Gastroesophageal sphincter (tissue), 4 donors: ENCODE measurements around the gene PLXDC1. TPM values are rescaled to one million over a fixed set of nuclear protein-coding genes. Genes with fewer than 3 reads are reported as not detected.

Experiments
- ATAC-seq: fragments of 150-250 bp; one replicate; pipeline ENCODE4 v1.9.1; 2016; ENCODE audit warnings: mild to moderate bottlenecking, moderate library complexity
- H3K27ac ChIP-seq, 4 donors: fragments of 200-600 bp; sonication (generic) in 3 of 4; 1 replicate in 3 of 4; 2 replicates in 1 of 4; pipeline ENCODE4 v1.5.1; 2016 to 2019
- H3K27me3 ChIP-seq: fragments of 200-600 bp; sonication (generic); one replicate; pipeline ENCODE4 v1.5.1; 2019
- H3K36me3 ChIP-seq, 2 donors: fragments of 200-600 bp; sonication (generic); one replicate each; pipeline ENCODE4 v1.5.1; 2019; ENCODE audit warnings: control low read depth in 1 of 2
- H3K4me1 ChIP-seq, 3 donors: fragments of 200-600 bp; sonication (generic); 1 replicate in 2 of 3; 2 replicates in 1 of 3; pipeline ENCODE4 v1.5.1; 2016 to 2019; ENCODE audit warnings: control low read depth in 2 of 3
- H3K4me3 ChIP-seq, 2 donors: fragments of 200-600 bp; sonication (generic); one replicate each; pipeline ENCODE4 v1.5.1; 2019; ENCODE audit warnings: mild to moderate bottlenecking in 1 of 2, moderate library complexity in 1 of 2
- H3K9me3 ChIP-seq, 3 donors: fragments of 200-600 bp; sonication (generic); one replicate each; pipeline ENCODE4 v1.5.1; 2017 to 2019; ENCODE audit warnings: control low read depth in 2 of 3
- CTCF ChIP-seq, 4 experiments: fragments of 200-600 bp in 2 of 4; fragments of 450-650 bp in 2 of 4; sonication (generic) in 1 of 4; IDR thresholded peaks; one replicate each; pipeline ENCODE4 v1.5.1; 2017 to 2019; ENCODE audit warnings: antibody characterized with exemption in 4 of 4, mild to moderate bottlenecking in 2 of 4, moderate library complexity in 2 of 4
- EP300 ChIP-seq: sonication (generic); formaldehyde crosslinking; IDR thresholded peaks from one replicate; pipeline ENCODE4 v1.6.1; 2017; ENCODE audit warnings: antibody characterized with exemption, mild to moderate bottlenecking
- POLR2A ChIP-seq, 2 donors: fragments of 450-650 bp; IDR thresholded peaks; one replicate each; pipeline ENCODE4 v1.6.1; 2017; ENCODE audit warnings: antibody characterized with exemption in 2 of 2, mild to moderate bottlenecking in 2 of 2, moderate library complexity in 1 of 2
- POLR2AphosphoS5 ChIP-seq: sonication (generic); formaldehyde crosslinking; IDR thresholded peaks from one replicate; pipeline ENCODE4 v1.6.1; 2017; ENCODE audit warnings: antibody characterized with exemption
- WGBS, 2 donors: methylation state at CpG; one replicate each; pipeline ENCODE4 v1.1.5; 2018; ENCODE audit warnings: low coverage in 1 of 2; 5-methylcytosine and 5-hydroxymethylcytosine counted together
- total RNA-seq, 4 donors: library from RNA; depleted of rRNA; stranded (reverse); fragments of >200 nt; gene quantifications; one replicate each; pipeline ENCODE4 v1.1.0, GENCODE V29; 2016

PLXDC1 gene
- total RNA-seq, 4 donors from 2014 or later, result 5.5 to 21.6 (median 17.4) TPM

GRCh38 chr17:39151943-39152818, 744 bp upstream of the PLXDC1 start:
- no peak for ATAC-seq
- Histone ChIP-seq H3K4me1 (peaks cover 0 to 47% (median 20%) of the 10 kb centered on the region in 3 donors), H3K27me3 (peaks cover 36% of the 10 kb centered on the region), H3K36me3 (no peaks in the 10 kb centered on the region), H3K9me3 (no peaks in the 10 kb centered on the region), H3K27ac (peak overlapping the region in 3 of 4 donors; percentile 65 to 90 (median 85)), H3K4me3 (peak overlapping the region; percentile 49 to 67)
- TF ChIP-seq EP300, result no peak
- TF ChIP-seq POLR2AphosphoS5, result no peak
- no peak for TF ChIP-seq CTCF (IDR thresholded peaks at IDR 0.05)
- TF ChIP-seq POLR2A (IDR thresholded peaks at IDR 0.05), result no peak
- WGBS, 2 donors, result 15 to 16% methylated on average over 6 to 19 of the region's 25 CpGs

GRCh38 chr17:39150795-39151149, 665 bp downstream of the PLXDC1 start:
- Histone ChIP-seq H3K27ac (peak overlapping the region in 3 of 4 donors; percentile 65 to 90 (median 85)), H3K9me3 (no peaks in the 10 kb centered on the region), H3K4me3 (peak overlapping the region in 1 of 2 donors; percentile 67), H3K27me3 (peaks cover 30% of the 10 kb centered on the region), H3K36me3 (no peaks in the 10 kb centered on the region), H3K4me1 (peaks cover 0 to 47% (median 20%) of the 10 kb centered on the region in 3 donors)
- no peak for ATAC-seq
- TF ChIP-seq CTCF (IDR thresholded peaks at IDR 0.05), result no peak
- TF ChIP-seq EP300, result no peak
- no peak for TF ChIP-seq POLR2AphosphoS5
- no peak for TF ChIP-seq POLR2A (IDR thresholded peaks at IDR 0.05)
- WGBS, 2 donors, result 67% methylated on average over 3 of the region's 5 CpGs; no CpG with 5 or more reads in 1 of the 2 donors

GRCh38 chr17:39150104-39150634, 1.3 kb downstream of the PLXDC1 start:
- Histone ChIP-seq H3K4me3 (peak overlapping the region in 1 of 2 donors; percentile 67), H3K4me1 (peaks cover 0 to 52% (median 20%) of the 10 kb centered on the region in 3 donors), H3K36me3 (no peaks in the 10 kb centered on the region), H3K27ac (peak overlapping the region in 2 of 4 donors; percentile 85 to 90), H3K27me3 (peaks cover 30% of the 10 kb centered on the region), H3K9me3 (no peaks in the 10 kb centered on the region)
- WGBS, 2 donors, result 63% methylated on average over 5 of the region's 5 CpGs; no CpG with 5 or more reads in 1 of the 2 donors
- no peak for ATAC-seq
- TF ChIP-seq CTCF (IDR thresholded peaks at IDR 0.05) (no peak), POLR2A (IDR thresholded peaks at IDR 0.05) (no peak), EP300 (no peak), POLR2AphosphoS5 (no peak)

GRCh38 chr17:39147221-39148185, 3.9 kb downstream of the PLXDC1 start:
- WGBS, 2 donors, result 67 to 73% methylated on average over 4 to 10 of the region's 13 CpGs
- Histone ChIP-seq H3K27me3 (peaks cover 30% of the 10 kb centered on the region), H3K4me1 (peaks cover 0 to 55% (median 31%) of the 10 kb centered on the region in 3 donors), H3K36me3 (no peaks in the 10 kb centered on the region), H3K27ac (peak overlapping the region in 1 of 4 donors; percentile 5), H3K4me3 (no peak overlapping the region), H3K9me3 (no peaks in the 10 kb centered on the region)
- no peak for ATAC-seq
- TF ChIP-seq POLR2A (IDR thresholded peaks at IDR 0.05), result no peak
- TF ChIP-seq POLR2AphosphoS5, result no peak
- no peak for TF ChIP-seq EP300
- no peak for TF ChIP-seq CTCF (IDR thresholded peaks at IDR 0.05)
